Kidney (tissue), 14 donors: ENCODE data around the gene CAMTA1. TPM values are rescaled to one million over a fixed set of nuclear protein-coding genes. Genes with fewer than 3 reads are reported as not detected.

ENCODE experiments used
- DNase-seq, 5 donors: peaks; one replicate each; pipeline ENCODE4 v3.0.0-alpha.2; 2013 to 2020
- FAIRE-seq: peaks from 2 replicates; lab custom pipeline; 2012; peaks lifted over from hg19 to GRCh38; lab: Jason Lieb, UNC
- H3K27ac ChIP-seq, 2 donors: one replicate each; pipeline ENCODE4 v1.7.0; 2013; ENCODE audit warnings: low read depth in 2 of 2, low read length in 2 of 2, inconsistent platforms in 1 of 2
- H3K27me3 ChIP-seq: one replicate; pipeline ENCODE4 v1.7.1; 2013; ENCODE audit warnings: low read length, inconsistent platforms; ENCODE audit not compliant: control insufficient read depth, insufficient read depth
- H3K36me3 ChIP-seq, 3 donors: one replicate each; pipeline versions ENCODE4 v1.7.0 to v1.7.1; 2013; ENCODE audit warnings: low read length in 3 of 3, control low read depth in 1 of 3, inconsistent platforms in 1 of 3; ENCODE audit not compliant: insufficient read depth in 3 of 3, control insufficient read depth in 2 of 3
- H3K4me1 ChIP-seq, 3 donors: one replicate each; pipeline versions ENCODE4 v1.7.0 to v1.7.1; 2013; ENCODE audit warnings: low read length in 3 of 3, inconsistent platforms in 1 of 3, low read depth in 1 of 3; ENCODE audit not compliant: control insufficient read depth in 2 of 3, insufficient read depth in 2 of 3
- H3K4me3 ChIP-seq, 3 donors: one replicate each; pipeline versions ENCODE4 v1.7.0 to v1.8.1; 2013; ENCODE audit warnings: low read length in 3 of 3, control low read depth in 1 of 3, inconsistent platforms in 1 of 3
- H3K9ac ChIP-seq, 3 donors: one replicate each; pipeline versions ENCODE4 v1.7.0 to v1.7.1; 2013; ENCODE audit warnings: low read length in 3 of 3, control low read depth in 1 of 3, inconsistent platforms in 1 of 3
- H3K9me3 ChIP-seq, 3 donors: one replicate each; pipeline versions ENCODE4 v1.7.0 to v1.7.1; 2013; ENCODE audit warnings: low read length in 3 of 3, control low read depth in 1 of 3, inconsistent platforms in 1 of 3; ENCODE audit not compliant: control insufficient read depth in 2 of 3, insufficient read depth in 1 of 3
- intact Hi-C: fragments of 100-400 bp; cut with DNase I; formaldehyde crosslinking; loops from one replicate; pipeline ENCODE4 v1.11.1; 2022
- polyA plus RNA-seq: library from polyadenylated mRNA; stranded (reverse); fragments of 350-450 nt; fragmentation: Illumina TruSeq; extraction: RNeasy Lipid Tissue Mini Kit (QIAGEN cat#74804); gene quantifications from one replicate; pipeline ENCODE4 v1.2.3, GENCODE V29; 2014; ENCODE audit warnings: low read depth, low replicate concordance; ENCODE audit not compliant: insufficient read depth
- total RNA-seq: library from RNA; stranded (reverse); fragmentation: NEBNext Ultra II Directional; extraction: Animal tissue kit (Norgen Biotek cat#: 25700); gene quantifications from one replicate; pipeline ENCODE4 v1.2.1, GENCODE V29; 2021
- TF ChIP-seq, protein P1 (sequence below): IDR thresholded peaks from 3 replicates; pipeline ENCODE4 v1.5.1; 2012; ENCODE audit warnings: mild to moderate bottlenecking, moderate library complexity, borderline replicate concordance; ENCODE audit not compliant: insufficient read depth; ENCODE audit errors: extremely low read depth
- donor health status: control.
- donor health status: control.
- donor health status: control.
- donor health status: control.
- donor health status: control.
- donor health status: DM: yes; HTN: yes; CAD: no.
- donor health status: Normal renal cell carcinoma (clear cell type).

Gene CAMTA1
- total and polyA plus RNA-seq, 2 donors from 2014 or later = 79.0 to 170 TPM

DNA sequence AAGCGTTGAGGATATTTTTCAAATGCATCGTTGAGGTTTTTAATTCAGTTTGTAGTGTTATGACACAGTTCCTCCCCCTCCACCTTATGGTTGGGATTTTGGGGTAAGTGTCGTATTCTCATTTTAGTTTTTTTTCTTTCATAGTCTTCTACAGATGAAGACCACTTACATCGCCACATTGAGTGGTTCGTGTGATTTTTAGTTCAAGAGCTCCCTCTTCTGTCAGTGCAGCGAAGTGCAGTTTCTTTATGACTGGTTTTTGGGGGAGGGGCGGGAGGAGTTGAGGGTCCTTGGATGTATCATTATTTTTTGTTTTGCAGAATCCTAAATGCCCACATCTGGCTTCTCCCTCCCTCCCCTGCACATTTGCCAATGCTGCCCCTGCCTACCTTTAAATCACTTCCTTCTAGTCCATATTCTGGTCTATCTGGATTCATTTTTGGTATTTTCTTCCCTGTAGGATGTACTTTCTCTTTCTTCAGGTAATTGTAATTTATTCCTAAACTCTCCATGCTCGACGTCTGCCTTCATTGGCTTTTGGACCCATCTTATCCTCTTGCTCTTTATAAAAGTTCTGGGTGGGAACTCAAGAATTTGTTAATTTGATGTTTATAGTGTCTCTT is 433.1 kb downstream of the CAMTA1 start:
- DNase-seq = peak in 3 of 5 donors; percentile 49 to 62 (median 61)
- FAIRE-seq = no peak
- intact Hi-C loops = no loop called here

GRCh38 chr1:7219031-7219430 is 433.8 kb downstream of the CAMTA1 start:
- H3K9me3 ChIP-seq = no peaks in the 10 kb centered on the region
- DNase-seq (no peak), FAIRE-seq (no peak)
- no peak overlapping the region for H3K27ac ChIP-seq
- no peaks in the 10 kb centered on the region for H3K4me1 ChIP-seq
- no peak overlapping the region for H3K9ac ChIP-seq
- TF ChIP-seq, protein P1, sequence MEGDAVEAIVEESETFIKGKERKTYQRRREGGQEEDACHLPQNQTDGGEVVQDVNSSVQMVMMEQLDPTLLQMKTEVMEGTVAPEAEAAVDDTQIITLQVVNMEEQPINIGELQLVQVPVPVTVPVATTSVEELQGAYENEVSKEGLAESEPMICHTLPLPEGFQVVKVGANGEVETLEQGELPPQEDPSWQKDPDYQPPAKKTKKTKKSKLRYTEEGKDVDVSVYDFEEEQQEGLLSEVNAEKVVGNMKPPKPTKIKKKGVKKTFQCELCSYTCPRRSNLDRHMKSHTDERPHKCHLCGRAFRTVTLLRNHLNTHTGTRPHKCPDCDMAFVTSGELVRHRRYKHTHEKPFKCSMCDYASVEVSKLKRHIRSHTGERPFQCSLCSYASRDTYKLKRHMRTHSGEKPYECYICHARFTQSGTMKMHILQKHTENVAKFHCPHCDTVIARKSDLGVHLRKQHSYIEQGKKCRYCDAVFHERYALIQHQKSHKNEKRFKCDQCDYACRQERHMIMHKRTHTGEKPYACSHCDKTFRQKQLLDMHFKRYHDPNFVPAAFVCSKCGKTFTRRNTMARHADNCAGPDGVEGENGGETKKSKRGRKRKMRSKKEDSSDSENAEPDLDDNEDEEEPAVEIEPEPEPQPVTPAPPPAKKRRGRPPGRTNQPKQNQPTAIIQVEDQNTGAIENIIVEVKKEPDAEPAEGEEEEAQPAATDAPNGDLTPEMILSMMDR = no peak
- no peaks in the 10 kb centered on the region for H3K27me3 ChIP-seq
- intact Hi-C loops = no loop called here
- no peak overlapping the region for H3K4me3 ChIP-seq
- H3K36me3 ChIP-seq = no peaks in the 10 kb centered on the region

More for the DNA sequence above, 433.1 kb downstream of the CAMTA1 start:
- TF ChIP-seq, protein P1 = peak; percentile 63
- Histone ChIP-seq H3K36me3 (no peaks in the 10 kb centered on the region), H3K4me3 (no peak overlapping the region), H3K27me3 (no peaks in the 10 kb centered on the region), H3K4me1 (no peaks in the 10 kb centered on the region), H3K9me3 (no peaks in the 10 kb centered on the region), H3K9ac (no peak overlapping the region), H3K27ac (no peak overlapping the region)

GRCh38 chr1:7220007-7220406 is 434.8 kb downstream of the CAMTA1 start:
- Histone ChIP-seq H3K27ac (no peak overlapping the region), H3K36me3 (no peaks in the 10 kb centered on the region), H3K9ac (no peak overlapping the region), H3K4me3 (no peak overlapping the region), H3K9me3 (no peaks in the 10 kb centered on the region), H3K27me3 (no peaks in the 10 kb centered on the region), H3K4me1 (no peaks in the 10 kb centered on the region)
- FAIRE-seq = no peak
- intact Hi-C loops = no loop called here
- DNase-seq = no peak
- TF ChIP-seq, protein P1 = no peak
